ENCODE results near the gene S1PR1.

S1PR1 gene

DNA sequence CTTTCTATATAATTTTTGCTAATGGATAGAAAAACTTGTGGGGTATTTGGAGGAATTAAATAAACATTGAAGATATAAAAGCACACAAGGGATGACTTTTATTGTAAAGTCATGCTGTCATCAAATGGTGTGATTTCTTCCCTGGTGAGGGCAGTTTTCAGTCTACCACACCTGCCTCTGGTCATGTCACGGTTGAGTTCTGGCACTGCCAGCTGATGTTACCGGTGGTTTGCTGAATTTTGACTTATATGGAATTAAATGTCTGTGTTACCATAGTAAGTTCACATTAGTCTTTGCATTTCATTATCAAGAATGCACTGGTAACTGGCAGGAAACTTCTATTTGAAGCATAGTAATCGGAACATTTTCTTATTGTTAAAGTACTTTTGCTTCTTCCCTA is 13.4 kb downstream of the S1PR1 start:
- DNase-seq = no peak

DNA sequence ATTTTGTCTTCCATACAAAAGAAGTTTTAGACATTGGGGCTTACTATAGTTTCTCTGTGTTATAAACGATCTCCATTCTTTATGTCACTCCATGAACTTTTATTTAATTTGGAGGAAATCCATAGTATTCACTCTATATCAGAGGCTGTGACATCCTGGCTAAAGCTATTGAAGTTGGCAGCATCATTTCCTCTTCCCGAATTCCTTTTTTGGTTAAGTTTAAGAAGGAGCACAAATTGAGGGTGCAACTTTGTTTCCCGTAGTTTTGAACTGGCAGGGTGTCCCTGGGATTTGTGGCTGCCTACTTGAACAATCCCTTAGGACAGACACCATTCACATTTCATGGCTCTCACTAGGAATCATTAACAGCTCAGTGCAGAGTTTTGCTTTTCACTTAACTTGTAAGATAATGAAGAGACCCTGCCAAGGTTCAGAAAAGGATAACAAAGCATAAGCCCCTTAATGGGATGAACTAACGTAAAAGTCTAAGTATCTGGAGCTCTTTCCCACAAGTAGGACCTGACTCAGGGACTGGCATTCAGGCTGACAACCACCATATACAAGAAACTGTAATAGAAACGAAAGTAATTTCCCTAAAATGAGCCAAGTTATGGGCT is 13.9 kb downstream of the S1PR1 start:
- DNase-seq = no peak

DNA sequence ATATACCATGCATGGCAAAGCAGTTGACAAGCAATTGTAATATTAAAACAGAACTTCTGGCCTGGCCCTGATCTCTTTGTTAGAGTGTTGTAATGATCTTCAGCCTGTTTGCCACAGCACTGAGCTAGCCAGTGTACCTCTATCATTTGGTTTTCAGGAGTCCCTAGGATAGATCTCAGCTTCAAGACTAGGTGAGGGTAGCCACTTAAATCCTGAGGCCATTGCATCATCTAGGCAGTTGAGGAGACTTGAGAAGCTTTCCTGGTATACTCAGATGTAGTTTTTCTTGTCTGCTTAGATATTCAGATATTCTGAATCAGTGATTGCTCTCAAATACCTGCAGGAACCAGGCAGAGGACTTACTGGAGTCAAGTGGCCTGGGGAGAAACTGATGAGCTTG is 14.7 kb downstream of the S1PR1 start:
- no peak for DNase-seq

DNA sequence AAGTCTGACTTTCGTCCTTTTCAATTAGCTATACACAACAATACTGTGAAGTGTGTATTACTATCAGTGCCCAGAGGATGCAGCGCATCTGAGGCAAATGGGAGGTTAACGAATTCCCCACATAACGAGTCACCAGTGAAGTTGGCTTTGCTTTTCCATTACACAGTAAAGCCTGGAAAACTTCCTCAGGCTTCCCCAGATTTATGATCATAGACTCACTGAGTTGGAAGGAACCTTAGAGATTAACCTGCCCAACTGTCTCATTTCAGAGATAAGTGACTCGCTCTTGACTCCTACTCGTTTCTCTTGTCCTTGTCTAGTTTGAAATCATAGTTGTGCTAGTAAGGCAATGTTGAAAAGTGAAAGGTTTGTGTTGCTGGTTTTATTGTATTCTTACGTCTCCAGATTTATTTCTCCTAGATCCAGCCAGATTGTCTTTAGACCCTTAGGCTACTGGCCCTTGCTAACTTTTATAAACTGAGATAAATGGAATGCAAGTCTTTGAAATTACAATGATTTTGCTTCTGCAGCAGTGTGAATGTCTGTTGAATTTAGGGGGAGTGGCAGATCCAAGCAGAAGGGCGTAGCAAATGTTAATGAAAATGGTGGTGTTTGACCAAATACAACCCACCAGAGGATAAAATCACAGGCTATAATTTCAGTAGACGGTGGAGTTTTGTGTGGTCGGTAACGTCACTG is 17.3 kb downstream of the S1PR1 start:
- DNase-seq = no peak

DNA sequence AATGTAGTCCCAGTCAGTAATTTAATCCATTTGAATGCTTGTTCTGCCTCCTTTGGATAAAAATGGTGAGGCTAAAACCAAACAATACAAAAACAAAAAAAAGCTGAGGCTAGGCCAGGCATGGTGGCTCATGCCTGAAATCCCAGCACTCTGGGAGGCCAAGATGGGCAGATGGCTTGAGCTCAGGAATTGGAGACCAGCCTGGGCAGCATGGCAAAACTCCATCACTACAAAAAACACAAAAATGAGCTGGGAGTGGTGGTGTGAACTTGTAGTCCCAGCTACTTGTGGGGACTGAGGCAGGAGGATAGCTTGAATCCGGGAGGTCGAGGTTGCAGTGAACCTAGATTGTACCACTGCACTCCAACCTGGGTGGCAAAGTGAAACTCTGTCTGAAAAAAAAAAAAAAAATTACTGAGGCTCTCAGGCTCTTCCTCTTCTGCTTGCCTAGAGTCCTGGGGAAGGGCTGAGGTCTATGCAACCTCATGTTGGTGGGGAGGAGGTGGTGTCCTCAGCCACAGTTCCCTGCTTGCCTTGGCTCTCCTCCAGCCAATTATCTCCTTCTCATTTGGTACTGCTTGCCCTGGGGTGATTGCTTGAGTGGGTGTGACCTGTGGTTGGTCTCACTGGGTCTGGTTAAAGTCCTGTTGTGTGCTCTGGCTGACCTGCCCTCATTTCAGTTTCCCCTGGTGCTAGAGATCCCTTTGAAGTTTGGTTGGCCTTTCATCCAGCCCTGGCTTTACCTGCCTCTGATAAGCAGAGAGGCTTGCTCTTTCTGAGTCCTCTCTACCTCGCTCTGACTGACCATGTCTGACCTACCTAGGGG is 20.9 kb downstream of the S1PR1 start:
- no peak for DNase-seq

DNA sequence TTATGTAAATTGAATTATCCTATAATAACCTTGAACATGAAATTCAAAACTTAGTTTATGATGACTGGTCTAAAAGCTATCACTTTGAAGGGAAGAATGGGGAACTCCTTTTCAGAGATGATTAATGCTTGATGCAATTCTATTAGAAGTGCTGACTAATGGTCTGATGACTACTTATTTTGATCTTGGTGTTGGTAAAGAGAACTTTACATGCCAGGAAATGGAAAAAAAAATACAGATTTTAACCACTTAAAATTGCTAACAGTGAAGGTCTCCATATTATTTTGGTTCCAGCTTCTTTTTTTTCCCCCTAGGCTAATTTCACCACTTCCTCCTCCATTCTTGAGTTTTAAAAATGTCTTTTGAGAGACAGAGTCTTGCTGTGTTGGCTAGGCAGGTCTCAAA is 22.9 kb downstream of the S1PR1 start:
- DNase-seq = no peak

DNA sequence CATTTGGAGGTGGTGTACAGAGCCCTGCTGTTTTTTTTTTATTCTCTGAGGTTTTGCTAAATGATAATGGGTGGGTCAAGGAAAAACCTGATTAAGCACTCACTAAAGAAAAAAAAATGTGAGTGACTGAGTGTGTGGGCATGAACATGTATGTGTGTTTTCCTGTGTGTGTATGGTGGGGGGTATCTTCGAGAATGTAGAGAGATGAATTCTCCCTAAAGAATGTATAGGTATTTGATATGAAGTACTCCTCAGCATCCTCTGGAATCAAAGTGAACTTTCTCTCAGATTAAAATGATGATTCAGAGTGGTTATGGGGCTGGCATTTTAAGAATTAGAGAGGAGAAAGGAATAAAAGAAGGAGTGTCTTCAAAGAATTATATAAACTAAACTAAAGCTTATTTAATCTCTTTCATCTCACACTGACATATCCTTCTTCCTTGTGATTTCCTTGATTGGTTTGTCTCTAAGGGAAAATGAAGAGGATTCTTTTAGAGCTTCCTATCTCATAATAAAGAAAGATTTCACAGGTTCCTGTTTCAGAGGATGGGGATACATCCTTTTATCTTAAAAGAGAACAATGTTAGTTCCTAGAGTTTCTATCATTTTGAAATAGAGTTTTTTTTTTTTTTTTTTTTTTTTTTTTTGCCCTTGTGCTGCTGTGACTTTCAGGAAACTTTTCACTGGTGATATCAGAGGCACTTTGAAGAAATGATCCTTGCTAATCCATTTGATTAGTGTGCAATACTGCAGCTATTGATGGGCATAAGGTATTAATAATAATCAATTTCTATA is 23.9 kb downstream of the S1PR1 start:
- no peak for DNase-seq

DNA sequence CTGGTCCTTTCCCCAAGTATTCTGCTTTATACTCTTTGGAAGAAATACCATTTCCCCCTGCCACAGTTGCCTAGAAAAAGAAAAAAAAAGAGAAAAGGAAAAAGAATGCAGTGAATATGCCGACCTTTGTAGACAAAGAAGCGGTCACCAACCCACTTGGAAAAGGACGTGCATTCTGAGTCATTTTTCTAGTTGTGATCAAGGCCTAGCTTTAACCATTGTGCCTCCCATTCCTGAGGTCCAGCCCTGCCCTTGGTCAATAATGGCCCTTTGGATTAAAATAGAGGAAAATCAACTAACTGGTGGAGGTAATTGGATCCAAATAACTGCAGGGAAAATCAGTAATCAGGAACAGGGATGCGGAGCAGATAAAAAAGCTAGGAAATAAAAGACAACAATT is 24.8 kb downstream of the S1PR1 start:
- no peak for DNase-seq

DNA sequence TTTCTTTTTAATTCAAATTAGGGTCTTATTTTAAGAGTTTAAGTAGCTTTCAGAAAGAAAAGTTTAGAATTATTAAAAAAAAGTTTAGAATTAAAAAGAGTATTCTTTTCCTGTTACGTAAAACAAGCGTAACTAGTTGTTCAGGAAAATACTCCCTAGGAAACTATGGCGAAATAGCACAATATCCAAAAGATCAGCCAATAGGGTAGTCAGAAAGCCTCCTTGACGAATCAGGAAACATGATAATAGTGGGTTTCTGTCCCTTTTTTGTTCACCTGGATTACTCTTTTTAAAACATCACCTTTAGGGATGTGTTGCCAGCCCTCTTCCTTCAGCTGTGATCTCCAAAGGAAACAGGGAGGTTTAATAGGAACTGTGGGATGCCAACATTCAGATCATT is 25.2 kb downstream of the S1PR1 start:
- no peak for DNase-seq

DNA sequence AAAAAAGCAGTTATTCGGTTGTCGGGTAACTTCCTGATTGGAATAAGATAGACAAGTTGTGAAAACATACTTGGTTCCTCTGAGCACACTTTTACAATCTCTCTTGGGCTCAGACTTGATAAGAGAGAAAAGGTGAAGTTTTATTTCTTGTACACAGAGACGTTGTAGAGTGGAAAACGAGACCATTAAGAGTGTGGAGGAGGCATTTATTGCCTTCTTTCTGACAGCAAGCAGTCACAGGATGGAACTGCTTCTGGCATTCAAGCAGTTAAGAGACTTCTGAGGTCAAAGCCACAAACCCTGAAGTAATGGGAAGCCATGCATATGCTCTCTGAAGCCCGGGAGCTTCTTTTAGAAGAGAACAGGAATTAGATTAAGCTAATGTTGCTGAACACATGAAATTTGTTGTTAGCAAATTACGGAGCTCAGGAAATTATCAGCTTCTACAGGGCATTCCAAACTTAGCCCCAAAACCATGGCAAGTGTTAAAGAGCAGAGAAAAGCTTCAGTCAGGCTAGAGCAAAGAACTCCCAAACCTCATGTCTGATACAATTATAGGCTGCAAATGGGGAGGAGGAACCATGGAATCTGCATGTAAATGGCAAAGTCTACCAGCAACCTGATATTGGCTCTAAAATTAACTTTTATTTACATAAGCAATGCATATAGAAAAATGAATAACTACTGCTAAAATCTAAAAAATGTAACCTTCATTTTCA is 26.0 kb downstream of the S1PR1 start:
- DNase-seq = no peak

DNA sequence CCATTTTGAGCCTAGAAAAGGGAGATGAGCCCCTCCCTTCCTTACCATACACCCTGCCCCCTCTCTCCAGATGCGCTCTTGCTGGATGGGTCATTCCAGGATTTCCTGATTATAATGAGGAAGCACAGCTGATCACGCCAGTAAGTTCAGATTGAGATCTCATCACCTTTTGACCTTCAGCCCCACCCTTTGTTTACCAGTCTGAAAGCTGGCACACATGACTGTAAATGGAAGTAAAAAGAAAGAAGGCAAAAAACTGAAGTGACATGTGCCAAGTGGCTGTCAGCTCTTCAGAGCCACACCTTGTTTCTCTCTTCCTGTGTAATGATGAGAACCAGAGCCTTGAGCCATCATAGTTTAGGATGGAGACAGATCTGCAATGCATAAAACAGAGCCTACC is 27.9 kb downstream of the S1PR1 start:
- DNase-seq = no peak

DNA sequence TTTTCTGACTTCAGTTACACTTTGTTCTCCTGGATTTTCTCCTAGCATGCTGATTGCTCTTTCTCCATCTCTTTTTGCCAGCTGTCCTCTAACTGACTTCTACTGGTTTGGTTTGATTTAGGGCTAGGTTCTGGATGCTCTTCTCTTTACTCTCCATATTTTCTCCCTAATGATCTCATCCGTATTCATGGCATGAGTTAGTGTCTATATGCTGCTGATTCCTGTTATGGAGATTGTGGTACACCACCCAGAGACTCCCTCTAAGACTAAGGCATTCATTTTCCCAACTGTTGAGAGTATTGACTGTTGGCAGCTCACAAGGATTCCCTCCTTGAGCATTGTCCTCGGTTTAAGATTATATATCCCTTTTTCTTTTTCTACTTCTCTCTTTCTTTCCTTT is 28.9 kb downstream of the S1PR1 start:
- DNase-seq = no peak

DNA sequence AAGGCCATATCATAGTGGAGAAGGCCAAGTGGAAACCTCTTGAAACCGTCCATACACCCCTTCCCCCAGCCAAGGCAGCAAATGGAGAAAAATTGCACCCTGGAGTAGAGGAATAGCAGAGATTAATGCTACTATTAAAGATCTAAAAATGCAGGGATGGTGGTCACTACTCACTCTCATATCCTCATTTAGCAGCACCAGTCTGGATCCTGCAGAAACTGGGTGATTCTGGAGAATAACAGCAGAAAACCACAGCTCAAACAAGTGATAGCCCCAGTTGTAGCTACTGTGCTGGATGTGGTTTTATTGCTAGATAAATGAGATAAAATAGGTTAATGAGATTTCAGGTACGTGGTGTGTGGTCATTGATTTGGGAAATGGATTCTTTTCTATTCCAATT is 30.3 kb downstream of the S1PR1 start:
- no peak for DNase-seq

DNA sequence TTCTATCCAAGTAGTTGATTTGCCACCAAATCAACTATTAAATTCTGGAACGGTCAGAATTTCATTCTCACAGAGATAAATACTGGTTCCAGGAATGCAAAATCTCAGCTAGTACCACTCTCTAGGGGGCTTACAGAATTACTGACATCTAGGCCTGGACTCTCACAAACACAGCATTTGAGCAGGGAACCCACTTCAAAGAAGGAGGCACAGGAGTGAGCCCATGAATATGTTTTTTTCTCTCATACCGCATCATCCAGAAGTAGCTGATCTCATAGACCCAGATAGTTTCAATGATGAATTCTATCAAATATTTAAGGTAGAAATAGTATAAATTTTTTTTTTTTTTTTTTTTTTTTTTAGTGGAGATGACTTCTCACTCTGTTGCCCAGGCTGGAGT is 32.1 kb downstream of the S1PR1 start:
- no peak for DNase-seq

DNA sequence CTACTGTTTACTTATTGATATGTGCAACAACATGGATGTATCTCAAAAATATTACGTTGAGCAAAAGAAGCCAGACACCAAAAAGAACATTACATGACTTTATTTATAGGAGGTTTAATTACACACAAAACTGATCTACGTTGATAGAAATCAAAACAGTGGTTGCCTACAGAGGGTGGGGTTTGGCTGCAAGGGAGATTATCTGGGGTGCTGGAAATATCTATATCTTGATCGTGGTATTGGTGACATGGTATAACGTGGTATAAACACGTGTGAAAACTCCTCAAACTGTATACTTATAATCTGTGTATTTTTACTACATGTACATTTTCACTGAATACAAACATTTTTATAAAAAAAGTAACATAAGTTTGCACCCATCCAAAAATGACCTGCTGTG is 38.9 kb downstream of the S1PR1 start:
- no peak for DNase-seq

DNA sequence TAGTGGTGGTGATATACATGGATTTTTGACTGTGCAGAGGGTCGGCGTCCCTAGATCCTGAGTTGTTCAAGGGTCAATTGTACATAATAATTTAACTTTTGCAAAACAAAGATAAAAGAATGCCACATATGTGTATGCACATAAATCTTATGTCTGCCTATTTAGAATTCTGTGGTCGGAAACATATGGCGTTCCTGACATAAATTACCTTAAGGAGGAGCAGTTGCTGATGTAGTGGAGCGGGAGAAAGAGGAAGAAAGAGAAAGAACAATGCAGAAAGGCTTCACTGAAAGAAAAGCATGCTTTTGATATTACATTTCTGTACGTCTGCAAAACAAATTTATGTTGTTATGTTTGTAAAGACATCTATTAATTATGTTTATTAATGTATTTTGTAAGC is 40.0 kb downstream of the S1PR1 start:
- DNase-seq = no peak

DNA sequence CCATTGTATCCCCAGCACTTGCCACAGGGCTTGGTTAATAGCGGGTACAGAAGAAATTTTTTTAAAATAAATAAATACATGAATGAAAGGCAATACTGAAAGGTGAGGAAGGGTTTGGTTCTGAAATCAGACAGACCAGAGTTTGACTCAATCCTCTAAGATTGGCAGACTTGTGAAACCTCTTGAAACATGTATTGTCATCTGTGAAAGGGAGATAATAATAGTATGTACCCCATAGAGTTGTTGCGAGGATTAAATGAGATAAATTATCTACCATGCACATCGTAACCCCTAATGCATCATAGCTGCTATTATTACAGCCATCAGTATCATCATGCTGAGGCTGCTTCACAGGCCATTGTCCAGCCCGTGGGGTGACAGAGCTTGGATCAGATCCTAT is 41.4 kb downstream of the S1PR1 start:
- DNase-seq = no peak

DNA sequence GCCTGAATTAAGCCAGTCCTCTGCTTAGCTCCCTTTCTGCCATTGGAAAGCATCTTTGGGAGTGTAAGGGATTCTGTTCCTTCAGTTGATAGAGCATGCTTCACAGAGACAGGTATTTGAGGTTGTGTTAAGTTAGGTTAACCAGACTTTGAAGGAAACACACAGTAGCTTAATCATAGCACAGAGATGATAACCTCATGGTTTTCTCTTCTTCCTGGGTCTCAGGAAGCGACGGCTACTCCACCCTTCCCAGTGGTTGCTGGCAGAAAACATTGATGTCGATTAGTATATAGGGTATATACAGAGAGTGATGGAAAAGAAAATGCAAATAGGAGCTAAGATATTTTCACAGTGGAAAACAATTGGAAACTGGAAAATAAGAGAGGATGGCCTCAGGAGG is 42.0 kb downstream of the S1PR1 start:
- DNase-seq = no peak

DNA sequence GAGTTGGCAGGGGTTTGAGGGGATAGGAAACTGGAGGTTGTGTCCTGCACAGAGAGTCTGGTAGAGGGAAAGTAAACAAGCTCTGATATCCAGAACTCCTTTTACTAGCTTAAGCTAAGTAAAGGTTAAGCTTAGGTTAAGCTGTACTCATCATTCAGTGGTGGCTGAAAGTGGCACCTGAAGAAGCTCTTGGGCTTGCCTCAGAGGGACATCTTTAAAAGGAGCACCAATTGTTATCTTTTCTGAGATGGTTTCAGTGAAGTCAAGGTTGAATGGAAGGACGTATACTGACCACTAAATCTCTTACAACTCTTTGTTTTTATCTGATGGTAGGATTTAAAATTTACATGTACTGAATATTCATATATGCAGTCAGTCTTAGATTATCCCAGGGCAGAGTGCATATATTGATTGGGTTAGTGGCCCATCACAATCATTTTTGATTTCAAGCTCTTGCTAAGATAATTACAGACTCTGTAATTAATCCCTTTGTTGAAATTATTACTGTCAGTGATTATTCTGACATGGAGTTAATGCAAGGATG is 43.3 kb downstream of the S1PR1 start:
- DNase-seq = no peak

DNA sequence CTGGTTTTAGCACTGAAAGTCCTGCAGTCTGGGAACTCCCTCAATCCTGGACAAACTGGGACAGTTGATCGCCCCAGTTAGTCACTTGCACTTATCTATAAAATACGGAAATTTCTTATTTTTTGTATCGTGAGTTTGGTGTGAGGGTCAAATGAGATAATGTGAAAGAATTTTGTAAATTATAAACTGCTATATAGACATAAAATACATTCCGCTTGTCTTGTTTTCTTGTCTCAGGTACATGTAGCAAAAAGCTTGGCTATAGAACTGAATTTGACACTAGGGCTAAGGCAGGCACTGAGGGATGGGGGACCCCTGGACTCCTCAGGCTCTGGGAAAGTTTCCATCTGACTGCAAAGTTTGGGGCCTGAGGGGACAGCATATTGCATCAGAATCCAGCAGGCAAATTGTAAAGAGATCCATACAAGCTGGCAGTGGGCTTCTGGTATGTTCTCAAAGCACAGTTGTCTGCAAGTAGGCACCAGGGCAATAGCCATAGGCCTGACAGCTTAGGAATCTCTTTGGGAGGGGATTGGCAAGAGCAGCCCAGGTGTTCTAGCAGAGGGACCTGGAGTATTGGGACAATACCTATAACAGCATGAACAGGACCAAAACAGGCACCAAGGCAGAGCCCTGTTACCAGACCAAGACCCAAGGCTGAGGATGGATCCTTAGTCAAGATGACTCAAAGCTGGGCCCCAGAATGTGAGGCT is 44.3 kb downstream of the S1PR1 start:
- no peak for DNase-seq

DNA sequence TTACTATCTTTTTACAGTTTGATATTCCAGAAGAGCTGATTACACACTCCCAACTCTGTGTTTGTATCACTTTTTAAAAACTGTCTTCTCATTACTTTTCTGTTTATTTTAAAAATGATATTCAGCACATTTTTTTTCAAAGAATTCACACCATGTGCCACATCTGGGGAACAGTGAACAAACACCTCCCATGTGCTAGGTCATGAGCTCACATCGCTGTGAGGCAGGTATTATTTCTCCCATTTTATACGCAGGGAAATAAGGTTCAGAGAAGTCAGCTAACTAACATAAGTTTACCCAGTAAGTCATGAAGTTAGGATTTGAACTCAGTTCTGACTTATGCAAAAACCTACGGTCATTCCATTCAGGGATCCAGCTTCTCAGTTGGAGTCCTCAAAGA is 44.9 kb downstream of the S1PR1 start:
- no peak for DNase-seq

Data from activated naive CD4-positive, alpha-beta T cell treated with anti-CD3 and anti-CD28 coated beads, Interleukin-2, amount 50 U/mL, for 16 hours (primary cell).